H1 (cell line): ENCODE results near the gene SGMS1. TPM values are rescaled to one million over a fixed set of nuclear protein-coding genes. Genes with fewer than 3 reads are reported as not detected.

Source experiments
- CTCF ChIA-PET: fragments of 300-600 bp; sonication (Branson Sonifier 250); formaldehyde crosslinking; loops from one replicate; lab custom pipeline; 2021; ENCODE audit not compliant: partially characterized antibody; lab: Charles Lee
- POLR2A ChIA-PET: fragments of 300-600 bp; sonication (Branson Sonifier 250); formaldehyde crosslinking; loops from one replicate; lab custom pipeline; 2021; ENCODE audit warnings: inconsistent platforms; ENCODE audit not compliant: partially characterized antibody; lab: Charles Lee
- DNase-seq, 2 experiments: peaks; one replicate each; pipeline versions ENCODE4 v3.0.0 to v3.0.0-alpha.2; 2010 to 2022; ENCODE audit warnings: low spot score in 2 of 2, low read depth in 1 of 2, mixed read lengths in 1 of 2
- FAIRE-seq: peaks from 2 replicates; lab custom pipeline; 2011; peaks lifted over from hg19 to GRCh38; lab: Jason Lieb, UNC
- H2AFZ ChIP-seq: 2 replicates; pipeline ENCODE4 v1.8.1; 2012; ENCODE audit warnings: low read length, inconsistent platforms
- H2AK5ac ChIP-seq: 2 replicates; pipeline ENCODE4 v1.6.1; 2013; ENCODE audit warnings: low read depth, low read length
- H2BK120ac ChIP-seq: replicated peaks from 2 replicates; pipeline ENCODE3; 2013; ENCODE audit warnings: low read depth, low read length, inconsistent platforms
- H2BK12ac ChIP-seq: 2 replicates; pipeline ENCODE4 v1.6.1; 2013; ENCODE audit warnings: low read depth, low read length
- H2BK15ac ChIP-seq: 2 replicates; pipeline ENCODE4 v1.6.1; 2013; ENCODE audit warnings: low read length
- H2BK20ac ChIP-seq: 2 replicates; pipeline ENCODE4 v1.6.1; 2013; ENCODE audit warnings: low read length
- H2BK5ac ChIP-seq: 2 replicates; pipeline ENCODE4 v1.6.1; 2013; ENCODE audit warnings: low read depth, low read length
- H3K14ac ChIP-seq: 2 replicates; pipeline ENCODE4 v1.6.1; 2013; ENCODE audit warnings: inconsistent platforms; ENCODE audit not compliant: insufficient read length
- H3K18ac ChIP-seq: 2 replicates; pipeline ENCODE4 v1.6.1; 2013; ENCODE audit warnings: low read length; ENCODE audit errors: extremely low read depth
- H3K23ac ChIP-seq: 2 replicates; pipeline ENCODE4 v1.6.1; 2013; ENCODE audit warnings: inconsistent platforms; ENCODE audit not compliant: insufficient read length
- H3K23me2 ChIP-seq: 2 replicates; pipeline ENCODE4 v1.6.1; 2013; ENCODE audit warnings: low read depth, low read length
- H3K27ac ChIP-seq: 2 replicates; pipeline ENCODE4 v1.6.1; 2011; ENCODE audit warnings: low read depth, low read length, inconsistent platforms
- H3K27me3 ChIP-seq, 4 experiments: replicated peaks in 1 of 4; 1 replicate in 1 of 4; 2 replicates in 3 of 4; pipeline versions ENCODE4 v1.6.1 to v1.8.1; 2011 to 2013; ENCODE audit warnings: low read length in 3 of 4, mild to moderate bottlenecking in 3 of 4, inconsistent platforms in 2 of 4, mixed read lengths in 2 of 4, moderate library complexity in 1 of 4; ENCODE audit not compliant: control insufficient read depth in 3 of 4, insufficient read depth in 3 of 4; ENCODE audit errors: extremely low read depth in 1 of 4
- H3K36me3 ChIP-seq, 4 experiments: 2 replicates each; pipeline versions ENCODE4 v1.6.1 to v1.8.1; 2011 to 2013; ENCODE audit warnings: mild to moderate bottlenecking in 4 of 4, low read length in 3 of 4, moderate library complexity in 2 of 4, control low read depth in 1 of 4, inconsistent platforms in 1 of 4; ENCODE audit not compliant: insufficient read depth in 4 of 4, control insufficient read depth in 2 of 4
- H3K4ac ChIP-seq: replicated peaks from 2 replicates; pipeline ENCODE3; 2013; ENCODE audit warnings: low read length, low read depth, mixed read lengths, inconsistent platforms; ENCODE audit not compliant: insufficient read length
- H3K4me1 ChIP-seq, 4 experiments: replicated peaks in 1 of 4; 1 replicate in 1 of 4; 2 replicates in 3 of 4; pipeline versions ENCODE4 v1.6.1 to v1.8.1; 2011 to 2013; ENCODE audit warnings: low read length in 3 of 4, inconsistent platforms in 2 of 4, mixed read lengths in 1 of 4; ENCODE audit not compliant: insufficient read depth in 4 of 4, control insufficient read depth in 3 of 4
- H3K4me2 ChIP-seq, 2 experiments: 2 replicates each; pipeline versions ENCODE4 v1.6.1 to v1.8.1; 2011 to 2013; ENCODE audit warnings: low read depth in 2 of 2, low read length in 2 of 2, control low read depth in 1 of 2, inconsistent platforms in 1 of 2, mild to moderate bottlenecking in 1 of 2; ENCODE audit not compliant: insufficient read depth in 1 of 2
- H3K4me3 ChIP-seq, 4 experiments: fragments of 200-600, 300-600 bp in 1 of 4; sonication (generic), shearing (Covaris generic), sonication (Bioruptor Twin) in 1 of 4; 2 replicates each; pipeline versions ENCODE4 v1.5.1 to v1.8.1; 2011 to 2016; ENCODE audit warnings: low read length in 4 of 4, low read depth in 3 of 4, control low read depth in 2 of 4, inconsistent platforms in 2 of 4, mild to moderate bottlenecking in 2 of 4, mixed read lengths in 1 of 4, moderate library complexity in 1 of 4; ENCODE audit not compliant: insufficient read depth in 2 of 4; ENCODE audit errors: extremely low read depth in 1 of 4
- H3K56ac ChIP-seq: replicated peaks from 2 replicates; pipeline ENCODE3; 2013; ENCODE audit warnings: low read depth, mild to moderate bottlenecking, mixed read lengths, low read length, inconsistent platforms; ENCODE audit not compliant: insufficient read length
- H3K79me1 ChIP-seq: 2 replicates; pipeline ENCODE4 v1.6.1; 2013; ENCODE audit warnings: low read depth, low read length, control low read depth
- H3K79me2 ChIP-seq, 2 experiments: 2 replicates each; pipeline versions ENCODE4 v1.6.1 to v1.8.1; 2012 to 2013; ENCODE audit warnings: low read length in 2 of 2, mild to moderate bottlenecking in 2 of 2, inconsistent platforms in 1 of 2; ENCODE audit not compliant: insufficient read depth in 2 of 2, control insufficient read depth in 1 of 2
- H3K9ac ChIP-seq, 4 experiments: replicated peaks in 1 of 4; 1 replicate in 1 of 4; 2 replicates in 3 of 4; pipeline versions ENCODE4 v1.6.1 to v1.8.1; 2011 to 2013; ENCODE audit warnings: low read depth in 3 of 4, low read length in 3 of 4, control low read depth in 2 of 4, mild to moderate bottlenecking in 2 of 4, moderate library complexity in 2 of 4, inconsistent platforms in 1 of 4; ENCODE audit errors: extremely low read depth in 1 of 4
- H3K9me3 ChIP-seq, 2 experiments: 2 replicates each; pipeline versions ENCODE4 v1.6.1 to v1.8.1; 2012 to 2013; ENCODE audit warnings: mild to moderate bottlenecking in 2 of 2, moderate library complexity in 2 of 2, control low read depth in 1 of 2, inconsistent platforms in 1 of 2, low read depth in 1 of 2, low read length in 1 of 2, mixed read lengths in 1 of 2; ENCODE audit not compliant: insufficient read depth in 2 of 2
- H4K20me1 ChIP-seq, 2 experiments: replicated peaks in 1 of 2; 2 replicates each; pipeline versions ENCODE3 to v1.8.1; 2011 to 2013; ENCODE audit warnings: inconsistent platforms in 2 of 2, low read length in 2 of 2, mild to moderate bottlenecking in 1 of 2; ENCODE audit not compliant: insufficient read depth in 2 of 2, control insufficient read depth in 1 of 2
- H4K5ac ChIP-seq: 2 replicates; pipeline ENCODE4 v1.6.1; 2013; ENCODE audit warnings: low read length, low read depth, mixed read lengths, inconsistent platforms; ENCODE audit not compliant: insufficient read length
- H4K8ac ChIP-seq: 2 replicates; pipeline ENCODE4 v1.8.0; 2013; ENCODE audit warnings: mild to moderate bottlenecking, moderate library complexity, low read length, inconsistent platforms; ENCODE audit not compliant: insufficient read depth; ENCODE audit errors: extremely low read depth
- H4K91ac ChIP-seq: replicated peaks from 2 replicates; pipeline ENCODE3; 2013; ENCODE audit warnings: low read length, mixed read lengths, inconsistent platforms; ENCODE audit not compliant: insufficient read length
- ATF3 ChIP-seq: IDR thresholded peaks from 2 replicates; pipeline ENCODE4 v1.6.1; 2011; ENCODE audit warnings: low read depth, mild to moderate bottlenecking, low read length; ENCODE audit not compliant: insufficient read depth
- EGR1 ChIP-seq: IDR thresholded peaks from 2 replicates; pipeline ENCODE4 v1.6.1; 2011; ENCODE audit warnings: low read depth, low read length, borderline replicate concordance
- JUND ChIP-seq: IDR thresholded peaks from 2 replicates; pipeline ENCODE4 v1.6.1; 2011; ENCODE audit warnings: mild to moderate bottlenecking, improper control_type of control experiment, low read length
- KDM1A ChIP-seq: fragments of 200-600, 300-600 bp; sonication (generic); IDR thresholded peaks from 2 replicates; pipeline ENCODE4 v1.7.1; 2016; ENCODE audit warnings: mild to moderate bottlenecking, low read length, borderline replicate concordance
- KDM5A ChIP-seq: fragments of 200-600 bp; IDR thresholded peaks from 2 replicates; pipeline ENCODE4 v1.7.1; 2012; ENCODE audit warnings: mild to moderate bottlenecking, low read length, inconsistent platforms, mixed read lengths
- PHF8 ChIP-seq: fragments of 200-600 bp; sonication (generic); conservative IDR thresholded peaks from 2 replicates; pipeline ENCODE4 v1.7.1; 2012; ENCODE audit warnings: low read depth, mild to moderate bottlenecking, inconsistent platforms, low read length, moderate library complexity
- RNF2 ChIP-seq: fragments of 200-900, 300-1000 bp; sonication (generic); IDR thresholded peaks from 2 replicates; pipeline ENCODE4 v1.7.1; 2016; ENCODE audit warnings: borderline replicate concordance, low read depth, mild to moderate bottlenecking, antibody characterized with exemption, low read length; ENCODE audit not compliant: poor library complexity, severe bottlenecking; ENCODE audit errors: missing control alignments
- TAF7 ChIP-seq: optimal IDR thresholded peaks from 2 replicates; pipeline ENCODE3; 2011; ENCODE audit warnings: low read depth, mild to moderate bottlenecking, inconsistent platforms, low read length, moderate library complexity, borderline replicate concordance
- TCF12 ChIP-seq: IDR thresholded peaks from 2 replicates; pipeline ENCODE4 v1.6.1; 2011; ENCODE audit warnings: low read depth, mild to moderate bottlenecking, low read length
- YY1 ChIP-seq: IDR thresholded peaks from 2 replicates; pipeline ENCODE4 v1.6.1; 2011; ENCODE audit warnings: low read depth, mild to moderate bottlenecking, low read length
- WGBS, 2 experiments: shearing (Covaris generic) in 1 of 2; methylation state at CpG; one replicate each; pipeline versions ENCODE4 v1.1.6 to v1.1.7; 2013 to 2015; ENCODE audit warnings: low lambda C conversion rate in 2 of 2, mixed read lengths in 2 of 2, inconsistent platforms in 1 of 2, low coverage in 1 of 2, missing lambda C conversion rate in 1 of 2; ENCODE audit not compliant: insufficient replicate concordance in 2 of 2, insufficient coverage in 1 of 2, insufficient read length in 1 of 2; ENCODE audit errors: extremely low coverage in 1 of 2, missing lambda C conversion rate in 1 of 2; 5-methylcytosine and 5-hydroxymethylcytosine counted together
- polyA plus RNA-seq, 7 experiments: library from polyadenylated mRNA; depleted of rRNA in 3 of 7; stranded (reverse) in 5 of 7; unstranded in 2 of 7; fragments of >200 nt in 5 of 7; fragments of 200-250 nt in 2 of 7; gene quantifications; 1 replicate in 5 of 7; 2 replicates in 1 of 7; 4 replicates in 1 of 7; pipeline versions ENCODE4 v1.2.1 to v1.2.3, GENCODE V29; 2011 to 2013; ENCODE audit warnings: missing spikeins in 2 of 7, mixed read lengths in 2 of 7
- total RNA-seq: library from RNA; stranded (reverse); fragmentation: NEBNext Ultra II Directional; extraction: Animal tissue kit (Norgen Biotek cat#: 25700); gene quantifications from 2 replicates; pipeline ENCODE4 v1.2.1, GENCODE V29; 2021

Gene SGMS1
- total and polyA plus RNA-seq, 2 of the 8 experiments (the other 6 are each of a cell fraction or from before 2014, with no cell fraction given) = 6.0 to 15.6 TPM

GRCh38 chr10:50438049-50438936 lies 185.5 kb downstream of the SGMS1 start:
- no peak overlapping the region for H3K4me3 ChIP-seq
- 88% methylated on average over 6 of the region's 6 CpGs; no CpG with 5 or more reads in 1 of the 2 experiments for WGBS, 2 experiments
- CTCF ChIA-PET = interaction anchor here (1.1 to 1.4 kb wide), 2 partner anchors 20 to 70 kb away, joined by 4 read pairs; no protein-coding TSS in a partner anchor
- no peak overlapping the region for H2BK15ac ChIP-seq
- peaks cover 0 to 2% of the 10 kb centered on the region in 2 experiments for H4K20me1 ChIP-seq
- no peaks in the 10 kb centered on the region for H3K27me3 ChIP-seq
- H2AFZ ChIP-seq = no peak overlapping the region
- H3K4me2 ChIP-seq = no peak overlapping the region
- no peak overlapping the region for H2BK120ac ChIP-seq
- no peak overlapping the region for H4K8ac ChIP-seq
- no peaks in the 10 kb centered on the region for H3K36me3 ChIP-seq
- no peaks in the 10 kb centered on the region for H3K4me1 ChIP-seq
- TF ChIP-seq JUND = no peak
- TF ChIP-seq EGR1 = no peak
- TF ChIP-seq KDM5A = no peak
- no peak for TF ChIP-seq RNF2
- no peak for TF ChIP-seq PHF8
- TF ChIP-seq TAF7 = no peak
- TF ChIP-seq YY1 = no peak
- TF ChIP-seq TCF12 = no peak
- no peak for TF ChIP-seq ATF3
- TF ChIP-seq KDM1A = no peak
- no peaks in the 10 kb centered on the region for H3K23me2 ChIP-seq
- H3K18ac ChIP-seq = no peak overlapping the region
- POLR2A ChIA-PET = interaction anchor here (0.6 kb wide), 1 partner anchor 686 kb away, joined by 3 read pairs; no protein-coding TSS in a partner anchor
- H2BK20ac ChIP-seq = no peak overlapping the region
- H4K91ac ChIP-seq = no peak overlapping the region
- H2BK5ac ChIP-seq = no peak overlapping the region
- H3K23ac ChIP-seq = no peak overlapping the region
- no peak overlapping the region for H3K14ac ChIP-seq
- H3K4ac ChIP-seq = no peak overlapping the region
- H2AK5ac ChIP-seq = no peak overlapping the region
- H3K9ac ChIP-seq = no peak overlapping the region
- no peak overlapping the region for H3K56ac ChIP-seq
- H2BK12ac ChIP-seq = no peak overlapping the region
- no peaks in the 10 kb centered on the region for H3K79me1 ChIP-seq
- H3K27ac ChIP-seq = no peak overlapping the region
- DNase-seq = no peak
- no peak overlapping the region for H4K5ac ChIP-seq
- H3K79me2 ChIP-seq = 0 out of 4 replicates have a peak, but pooled peaks cover 0 to 2% of the 10 kb centered on the region in 2 experiments
- no peak for FAIRE-seq
- no peaks in the 10 kb centered on the region for H3K9me3 ChIP-seq
